Gastroesophageal sphincter (tissue), 4 donors: ENCODE measurements around the gene TMEM175. TPM values are rescaled to one million over a fixed set of nuclear protein-coding genes. Genes with fewer than 3 reads are reported as not detected.
"Not testable (repeated sequence)": the region's sequence is repeated elsewhere in the genome, so short reads cannot be mapped to it uniquely, and the experiment has no call there.

Experiments used
- ATAC-seq: fragments of 150-250 bp; one replicate; pipeline ENCODE4 v1.9.1; 2016; ENCODE audit warnings: mild to moderate bottlenecking, moderate library complexity
- H3K27ac ChIP-seq, 4 donors: fragments of 200-600 bp; sonication (generic) in 3 of 4; 1 replicate in 3 of 4; 2 replicates in 1 of 4; pipeline ENCODE4 v1.5.1; 2016 to 2019
- H3K27me3 ChIP-seq: fragments of 200-600 bp; sonication (generic); one replicate; pipeline ENCODE4 v1.5.1; 2019
- H3K36me3 ChIP-seq, 2 donors: fragments of 200-600 bp; sonication (generic); one replicate each; pipeline ENCODE4 v1.5.1; 2019; ENCODE audit warnings: control low read depth in 1 of 2
- H3K4me1 ChIP-seq, 3 donors: fragments of 200-600 bp; sonication (generic); 1 replicate in 2 of 3; 2 replicates in 1 of 3; pipeline ENCODE4 v1.5.1; 2016 to 2019; ENCODE audit warnings: control low read depth in 2 of 3
- H3K4me3 ChIP-seq, 2 donors: fragments of 200-600 bp; sonication (generic); one replicate each; pipeline ENCODE4 v1.5.1; 2019; ENCODE audit warnings: mild to moderate bottlenecking in 1 of 2, moderate library complexity in 1 of 2
- H3K9me3 ChIP-seq, 3 donors: fragments of 200-600 bp; sonication (generic); one replicate each; pipeline ENCODE4 v1.5.1; 2017 to 2019; ENCODE audit warnings: control low read depth in 2 of 3
- CTCF ChIP-seq, 4 experiments: fragments of 200-600 bp in 2 of 4; fragments of 450-650 bp in 2 of 4; sonication (generic) in 1 of 4; IDR thresholded peaks; one replicate each; pipeline ENCODE4 v1.5.1; 2017 to 2019; ENCODE audit warnings: antibody characterized with exemption in 4 of 4, mild to moderate bottlenecking in 2 of 4, moderate library complexity in 2 of 4
- EP300 ChIP-seq: sonication (generic); formaldehyde crosslinking; IDR thresholded peaks from one replicate; pipeline ENCODE4 v1.6.1; 2017; ENCODE audit warnings: antibody characterized with exemption, mild to moderate bottlenecking
- POLR2A ChIP-seq, 2 donors: fragments of 450-650 bp; IDR thresholded peaks; one replicate each; pipeline ENCODE4 v1.6.1; 2017; ENCODE audit warnings: antibody characterized with exemption in 2 of 2, mild to moderate bottlenecking in 2 of 2, moderate library complexity in 1 of 2
- POLR2AphosphoS5 ChIP-seq: sonication (generic); formaldehyde crosslinking; IDR thresholded peaks from one replicate; pipeline ENCODE4 v1.6.1; 2017; ENCODE audit warnings: antibody characterized with exemption
- WGBS, 2 donors: methylation state at CpG; one replicate each; pipeline ENCODE4 v1.1.5; 2018; ENCODE audit warnings: low coverage in 1 of 2; 5-methylcytosine and 5-hydroxymethylcytosine counted together
- total RNA-seq, 4 donors: library from RNA; depleted of rRNA; stranded (reverse); fragments of >200 nt; gene quantifications; one replicate each; pipeline ENCODE4 v1.1.0, GENCODE V29; 2016

Gene TMEM175
- total RNA-seq, 4 donors from 2014 or later, result 21.7 to 40.3 (median 24.2) TPM

- Histone ChIP-seq H3K27ac (peak within 1 kb of the TSS in 3 of 4 donors; percentile 24 to 69 (median 41)), H3K4me1 (peaks cover 6 to 36% (median 14%) of the 10 kb centered on the region in 3 donors), H3K27me3 (peaks cover 4% of the 10 kb centered on the region), H3K9me3 (no peaks in the 10 kb centered on the region), H3K4me3 (peak within 1 kb of the TSS; percentile 71 to 83), H3K36me3 (no peaks in the 10 kb centered on the region)
- peak; percentile 96 for ATAC-seq
- no CpG with 5 or more reads among the region's 123 CpGs for WGBS, 2 donors
- no peak for TF ChIP-seq EP300
- TF ChIP-seq POLR2AphosphoS5, result no peak
- TF ChIP-seq CTCF (IDR thresholded peaks at IDR 0.05), result no peak
- no peak for TF ChIP-seq POLR2A (IDR thresholded peaks at IDR 0.05)
Observed at GRCh38 chr4:973431-974397, 41.5 kb downstream of the TMEM175 start, which contains the start of gene DGKQ. DGKQ (minus strand) TSS chr4:973569; CDS start chr4:973482, 87 bp downstream.

DNA sequence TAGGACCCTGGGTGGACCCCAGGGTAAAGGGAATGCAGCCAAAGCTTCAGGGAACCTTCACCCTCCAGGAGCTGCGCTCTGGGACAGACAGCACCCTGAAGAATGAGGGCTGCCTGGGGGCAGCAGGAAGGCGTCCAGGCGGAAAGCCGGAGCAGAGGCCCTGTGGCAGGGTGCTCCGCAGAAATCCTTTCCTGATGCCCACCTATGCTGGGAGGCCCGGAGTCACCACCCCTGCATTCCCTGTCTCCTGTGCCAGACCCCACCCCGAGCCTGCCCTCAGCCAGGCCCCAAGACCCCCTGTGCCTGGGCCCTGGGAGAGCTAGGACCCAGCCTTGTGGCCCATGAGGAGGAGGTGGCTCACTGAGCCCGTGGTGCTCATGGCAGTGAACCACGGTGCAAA lies 42.4 kb downstream of the TMEM175 start:
- 20 to 67% methylated on average over 1 of the region's 9 CpGs for WGBS, 2 donors
- no peak overlapping the region for H3K4me3 ChIP-seq
- no peak for TF ChIP-seq POLR2AphosphoS5
- no peak for TF ChIP-seq EP300
- TF ChIP-seq POLR2A (IDR thresholded peaks at IDR 0.05), result no peak
- no peak for TF ChIP-seq CTCF (IDR thresholded peaks at IDR 0.05)
- H3K27me3 ChIP-seq, result no peaks in the 10 kb centered on the region
- peaks cover 6 to 36% (median 14%) of the 10 kb centered on the region in 3 donors for H3K4me1 ChIP-seq
- no peaks in the 10 kb centered on the region for H3K36me3 ChIP-seq
- no peak for ATAC-seq
- no peak overlapping the region for H3K27ac ChIP-seq
- H3K9me3 ChIP-seq, result no peaks in the 10 kb centered on the region

DNA sequence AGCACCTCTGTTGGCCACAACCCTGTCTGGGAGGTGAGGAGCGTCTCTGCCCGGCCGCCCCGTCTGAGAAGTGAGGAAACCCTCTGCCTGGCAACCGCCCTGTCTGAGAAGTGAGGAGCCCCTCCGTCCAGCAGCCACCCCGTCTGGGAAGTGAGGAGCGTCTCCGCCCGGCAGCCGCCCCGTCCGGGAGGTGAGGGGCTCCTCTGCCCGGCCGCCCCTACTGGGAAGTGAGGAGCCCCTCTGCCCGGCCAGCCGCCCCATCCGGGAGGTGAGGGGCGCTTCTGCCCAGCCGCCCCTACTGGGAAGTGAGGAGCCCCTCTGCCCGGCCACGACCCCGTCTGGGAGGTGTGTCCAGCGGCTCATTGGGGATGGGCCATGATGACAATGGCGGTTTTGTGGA lies 43.8 kb downstream of the TMEM175 start:
- H3K27me3 ChIP-seq, H3K36me3 ChIP-seq, H3K9me3 ChIP-seq, ATAC-seq, H3K27ac ChIP-seq, H3K4me3 ChIP-seq: not testable (repeated sequence)
- peaks cover 6 to 27% (median 14%) of the 10 kb centered on the region in 3 donors for H3K4me1 ChIP-seq
- no CpG with 5 or more reads among the region's 25 CpGs for WGBS, 2 donors

- WGBS, 2 donors, result 59 to 60% methylated on average over 8 to 10 of the region's 20 CpGs
- Histone ChIP-seq H3K4me1 (peaks cover 0 to 1% (median 0%) of the 10 kb centered on the region in 3 donors), H3K9me3 (no peaks in the 10 kb centered on the region), H3K27ac (no peak overlapping the region), H3K36me3 (no peaks in the 10 kb centered on the region), H3K4me3 (no peak overlapping the region), H3K27me3 (no peaks in the 10 kb centered on the region)
- peak; percentile 47 for ATAC-seq
- no peak for TF ChIP-seq EP300
Observed at GRCh38 chr4:978957-979701, 46.9 kb downstream of the TMEM175 start.

DNA sequence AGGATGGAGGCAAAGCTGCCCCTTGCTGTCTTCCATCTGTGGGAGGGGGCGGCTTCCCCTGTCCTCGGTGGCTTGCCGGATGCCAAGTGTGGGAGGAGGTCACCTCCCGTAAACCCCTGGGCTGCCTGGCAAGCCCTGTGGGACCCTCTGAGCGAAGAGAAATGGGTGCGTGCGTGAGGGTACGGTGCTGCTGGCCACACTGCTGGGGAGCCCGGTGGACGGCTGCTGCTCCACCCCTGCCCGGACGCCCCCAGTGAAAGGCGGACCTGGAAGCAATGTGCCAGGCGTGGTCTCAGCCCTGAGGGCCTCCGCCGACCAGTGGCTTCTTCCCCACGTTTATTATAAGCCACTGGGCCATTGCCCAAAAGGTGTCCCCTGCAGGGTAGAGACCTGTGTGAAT lies 50.0 kb downstream of the TMEM175 start:
- Histone ChIP-seq H3K9me3 (no peaks in the 10 kb centered on the region), H3K4me3 (no peak overlapping the region), H3K27me3 (no peaks in the 10 kb centered on the region), H3K27ac (no peak overlapping the region), H3K36me3 (no peaks in the 10 kb centered on the region), H3K4me1 (peaks cover 0 to 24% (median 16%) of the 10 kb centered on the region in 3 donors)
- ATAC-seq, result no peak
- WGBS, 2 donors, result 84% methylated on average over 5 of the region's 17 CpGs; no CpG with 5 or more reads in 1 of the 2 donors
- TF ChIP-seq POLR2A (IDR thresholded peaks at IDR 0.05) (no peak), POLR2AphosphoS5 (no peak), CTCF (IDR thresholded peaks at IDR 0.05) (no peak), EP300 (no peak)
